HPDE6-E6E7 (cell line): ENCODE results near the gene APOB.

ENCODE experiments used
- DNase-seq: peaks from one replicate; pipeline ENCODE4 v3.0.0; 2011; ENCODE audit warnings: missing footprints; ENCODE audit errors: extremely low spot score

APOB gene

DNA sequence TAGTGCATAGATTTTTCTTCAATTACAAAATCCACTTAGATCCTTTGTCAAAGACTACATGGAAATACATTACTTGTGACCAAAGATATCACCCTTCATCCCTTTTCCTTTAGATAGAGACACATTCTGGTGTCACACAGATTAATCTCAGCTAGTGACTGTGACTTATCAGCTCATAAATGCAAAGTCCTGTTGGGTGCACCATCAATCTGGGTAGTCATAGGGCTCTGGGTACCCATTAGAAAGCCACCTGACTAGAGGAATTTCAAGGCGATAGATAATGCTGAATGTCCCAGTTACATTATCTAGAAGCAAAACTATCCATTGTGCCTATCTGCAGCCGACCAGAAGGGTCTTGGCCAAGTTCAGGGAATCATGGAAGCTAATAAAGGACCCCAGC lies 2.6 kb upstream of the APOB start:
- DNase-seq, result no peak

DNA sequence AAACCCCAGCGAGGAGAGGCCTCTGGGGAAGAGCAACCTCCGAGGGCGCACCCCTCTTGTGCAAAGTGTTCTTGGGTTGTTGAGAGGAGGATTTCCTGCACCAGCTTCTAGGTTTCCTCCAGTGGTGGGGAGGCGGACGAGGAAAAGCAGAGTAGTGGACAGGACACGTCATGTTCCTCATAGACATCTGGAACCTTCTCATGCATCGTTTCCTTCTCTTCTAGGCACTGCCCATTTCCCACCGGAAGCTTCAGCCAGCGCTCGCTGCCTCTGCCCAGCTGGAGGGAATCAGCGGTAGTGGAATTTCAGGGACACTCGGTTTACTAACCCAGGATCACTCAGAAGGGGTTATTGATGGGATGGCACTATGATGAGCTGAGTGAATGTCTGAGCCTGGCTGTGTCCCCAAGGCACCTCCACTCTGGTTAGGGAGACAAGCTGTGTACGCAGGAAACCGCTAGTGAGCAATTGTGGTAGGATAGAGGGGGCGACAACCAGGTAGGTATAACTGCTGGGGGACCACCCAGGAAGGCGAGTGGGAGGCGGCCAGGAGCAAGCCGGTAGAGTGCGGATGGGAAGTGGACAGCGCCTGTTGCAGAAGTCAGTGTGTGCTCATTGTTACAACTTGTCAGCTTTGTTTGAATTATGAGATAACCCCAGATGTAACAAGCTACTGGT lies 960 bp upstream of the APOB start:
- no peak for DNase-seq

DNA sequence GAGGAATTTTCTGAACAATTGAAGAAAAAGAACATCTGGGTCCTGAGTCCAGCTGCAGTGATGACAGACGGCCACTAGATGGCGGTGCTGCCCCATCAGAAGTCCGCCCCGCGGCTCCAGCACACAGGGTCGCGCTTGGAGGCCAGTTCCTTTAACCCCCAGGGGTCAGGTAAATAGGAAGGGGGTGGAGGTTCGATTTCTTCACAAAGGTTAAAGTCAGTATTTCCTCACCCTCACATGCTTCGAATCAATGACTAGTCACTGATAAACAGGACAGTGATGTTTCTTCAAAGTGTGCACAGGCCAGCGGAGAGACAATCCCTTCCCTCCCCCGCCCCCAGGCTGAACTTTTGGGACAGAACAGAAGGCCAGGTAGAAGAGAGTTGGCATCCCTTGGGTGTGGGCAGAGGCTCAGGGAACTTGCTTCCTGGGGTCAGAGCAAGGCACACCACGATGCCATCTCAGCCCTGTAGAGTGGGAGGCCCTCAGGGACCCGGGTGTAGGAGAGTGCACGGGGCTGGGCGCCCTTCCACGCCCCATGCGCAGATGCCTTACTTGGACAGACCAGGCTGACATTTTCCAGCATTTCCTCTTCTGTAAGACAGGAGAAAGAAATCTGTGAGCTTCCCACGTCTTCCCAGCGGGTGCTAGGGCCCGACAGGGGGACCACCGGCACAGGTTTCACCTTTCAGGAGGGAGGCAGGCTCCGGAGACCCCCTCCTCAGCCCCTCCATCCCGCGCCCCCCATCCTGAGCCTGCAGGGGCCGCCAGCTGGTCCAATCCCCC lies 722 bp downstream of the APOB start:
- peak; percentile 33 for DNase-seq

DNA sequence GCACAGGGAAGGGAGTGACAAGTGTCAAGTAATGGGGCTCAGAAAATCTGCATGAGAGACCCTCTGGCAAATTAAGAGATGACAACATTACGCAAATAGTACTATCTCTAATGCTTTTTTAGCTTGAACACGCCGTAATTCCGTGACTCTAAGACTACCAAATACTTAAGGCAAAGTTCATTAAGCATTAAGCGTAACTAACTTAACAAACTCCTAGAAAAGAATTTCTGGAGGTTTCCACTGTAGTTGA lies 1.2 kb downstream of the APOB start:
- DNase-seq, result no peak

DNA sequence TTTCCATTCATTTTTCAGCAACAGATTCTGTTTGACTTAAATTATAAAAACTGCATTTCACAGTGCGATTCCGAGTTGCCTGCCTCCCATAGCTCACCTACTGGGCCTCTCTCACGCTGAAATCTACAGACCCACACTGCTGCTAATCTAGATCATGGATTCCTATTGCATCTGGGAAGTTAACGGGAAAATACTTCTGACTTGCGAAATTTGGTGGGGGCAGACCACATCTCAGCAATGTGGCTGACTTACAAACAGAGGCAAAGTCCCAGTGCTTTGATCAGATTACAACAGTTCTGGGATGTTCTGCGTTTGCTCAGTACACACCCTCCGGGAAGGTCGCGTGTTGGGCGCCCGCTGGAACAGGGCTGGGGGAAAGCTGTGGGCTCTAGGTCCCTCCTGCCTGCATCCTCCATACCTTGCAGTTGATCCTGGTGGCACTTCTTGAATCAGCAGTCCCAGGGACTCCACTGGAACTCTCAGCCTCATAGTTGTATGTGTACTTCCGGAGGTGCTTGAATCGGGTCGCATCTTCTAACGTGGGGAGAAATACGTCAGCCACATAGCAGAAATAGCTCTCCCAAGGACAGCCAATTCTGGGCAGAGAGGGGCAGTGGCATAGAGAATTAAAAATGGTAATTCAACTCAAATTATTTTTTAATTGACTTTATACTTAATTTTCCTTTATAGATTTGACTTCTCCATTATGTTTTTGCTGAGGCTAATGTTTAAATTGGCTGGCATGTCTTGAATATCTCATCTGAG lies 1.7 kb downstream of the APOB start:
- DNase-seq, result no peak

DNA sequence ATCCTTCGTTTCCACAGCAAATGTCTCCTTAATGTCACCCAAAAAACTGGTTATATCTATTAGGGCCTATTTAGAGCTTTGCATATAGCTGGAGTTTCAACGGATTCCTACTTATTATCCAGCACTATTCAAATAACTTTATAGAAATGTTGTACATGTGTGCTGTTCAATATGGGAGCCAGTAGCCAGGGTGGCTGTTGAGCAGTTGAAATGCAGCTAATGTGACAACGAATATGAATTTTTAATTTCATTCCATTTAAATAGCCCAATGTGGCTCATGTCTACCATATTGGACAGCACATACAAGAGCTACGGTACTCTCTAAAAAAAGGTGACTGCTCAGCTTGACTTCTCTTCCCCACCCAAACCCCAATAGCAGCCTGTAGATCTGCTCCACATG lies 2.4 kb downstream of the APOB start:
- no peak for DNase-seq

DNA sequence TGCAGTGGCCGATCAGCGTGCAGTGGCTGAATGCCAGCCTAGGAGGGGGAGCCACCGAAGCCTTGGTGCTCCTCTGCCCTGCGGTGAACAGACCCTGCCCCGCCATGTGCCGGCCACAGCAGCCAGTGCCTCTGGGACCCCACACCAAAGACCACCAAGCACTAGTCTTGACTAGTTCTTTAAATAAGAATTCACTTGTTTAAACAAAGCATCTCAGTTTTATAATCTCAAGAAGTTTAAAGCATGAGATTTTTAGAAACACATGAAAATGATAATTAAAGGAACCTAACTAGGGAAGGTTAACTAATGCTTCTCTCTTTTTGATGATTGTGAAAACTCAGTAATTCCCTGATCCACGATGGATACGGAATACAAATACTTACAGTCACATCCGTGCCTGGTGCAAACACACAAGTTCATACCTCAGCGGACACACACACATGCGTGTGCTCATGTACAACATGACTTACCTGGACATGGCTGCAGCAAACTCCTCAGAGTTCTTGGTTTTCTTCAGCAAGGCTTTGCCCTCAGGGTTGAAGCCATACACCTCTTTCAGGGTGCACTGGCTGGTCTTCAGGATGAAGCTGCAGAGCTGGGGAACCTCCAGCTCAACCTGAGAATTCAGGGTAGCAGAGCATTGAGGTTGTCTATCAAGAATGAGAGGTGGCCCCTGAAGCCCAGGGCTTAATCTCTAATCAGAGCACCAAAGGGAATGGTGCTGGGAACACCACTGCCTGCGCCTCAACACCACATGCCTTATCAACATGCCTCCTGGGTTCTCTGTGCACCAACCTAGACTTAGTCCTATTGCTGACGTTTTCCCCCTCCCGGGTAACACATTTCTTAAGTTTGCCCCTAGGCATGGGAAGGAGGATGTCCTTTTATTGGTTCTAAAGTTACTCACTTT lies 3.1 kb downstream of the APOB start:
- no peak for DNase-seq

DNA sequence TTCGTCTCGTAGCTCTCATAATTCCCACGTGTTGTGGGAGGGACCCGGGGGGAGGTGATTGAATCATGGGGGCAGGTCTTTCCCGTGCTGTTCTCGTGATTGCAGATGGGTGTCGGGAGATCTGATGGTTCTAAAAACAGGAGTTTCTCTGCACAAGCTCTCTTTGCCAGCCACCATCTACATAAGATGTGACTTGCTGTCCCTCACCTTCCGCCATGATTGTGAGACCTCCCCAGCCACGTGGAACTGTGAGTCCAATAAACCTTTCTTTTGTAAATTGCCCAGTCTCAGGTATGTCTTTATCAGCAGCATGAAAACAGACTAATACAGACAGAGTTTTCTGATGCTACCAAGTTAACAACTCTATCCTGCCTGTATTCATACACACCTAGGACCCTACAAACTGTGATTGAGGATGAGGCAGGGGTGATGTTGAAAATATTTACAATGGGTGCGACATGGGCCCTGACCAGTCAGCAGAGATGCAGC lies 3.9 kb downstream of the APOB start:
- DNase-seq, result no peak

DNA sequence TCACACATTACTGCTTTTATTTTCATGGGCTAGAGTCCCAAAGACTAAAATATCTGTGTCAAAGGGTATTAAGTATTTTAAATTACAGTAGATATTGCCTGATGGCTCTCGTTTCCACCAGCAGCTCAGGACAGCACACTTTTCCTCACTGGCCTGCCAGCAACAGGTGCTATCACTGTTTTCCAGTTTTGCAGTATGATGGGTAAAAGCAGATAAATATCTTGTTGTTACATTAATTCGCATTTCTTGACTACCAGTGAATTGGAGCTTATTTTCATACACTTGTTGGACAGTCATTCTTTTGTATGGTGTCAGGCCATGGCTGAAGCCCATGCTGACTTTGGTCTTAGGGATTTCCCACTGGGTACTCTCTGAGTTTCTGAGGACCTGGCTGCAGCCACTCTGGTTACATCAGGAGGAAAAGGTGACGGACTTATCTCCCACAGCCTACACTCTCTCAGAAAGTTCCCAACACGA lies 4.8 kb downstream of the APOB start:
- no peak for DNase-seq

DNA sequence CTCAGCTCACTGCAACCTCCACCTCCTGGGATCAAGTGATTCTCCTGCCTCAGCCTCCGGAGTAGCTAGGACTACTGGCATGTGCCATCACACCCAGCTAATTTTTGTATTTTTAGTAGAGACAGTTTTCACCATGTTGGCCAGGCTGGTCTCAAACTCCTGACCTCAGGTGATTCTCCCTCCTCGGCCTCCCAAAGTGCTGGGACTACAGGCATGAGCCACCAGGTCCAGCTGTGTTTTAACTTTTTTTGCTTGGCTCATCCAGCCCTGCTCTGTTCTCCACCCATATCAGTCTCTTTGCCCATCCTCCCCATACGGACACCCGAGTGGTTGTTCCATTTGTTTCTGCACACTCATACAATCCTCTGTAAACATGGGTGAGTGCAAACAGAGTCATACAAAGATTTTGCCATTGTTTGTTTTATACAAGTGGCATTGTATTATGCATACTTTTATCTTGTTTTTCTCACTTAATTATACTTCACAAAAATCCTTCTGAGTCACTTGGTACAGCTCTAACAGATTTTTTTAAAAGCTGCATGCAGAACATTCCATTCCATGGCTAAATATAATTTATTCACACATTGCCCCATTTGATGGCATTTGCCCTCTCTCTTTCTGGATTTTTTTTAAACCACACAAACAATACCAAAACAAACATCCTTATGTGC lies 5.3 kb downstream of the APOB start:
- no peak for DNase-seq

DNA sequence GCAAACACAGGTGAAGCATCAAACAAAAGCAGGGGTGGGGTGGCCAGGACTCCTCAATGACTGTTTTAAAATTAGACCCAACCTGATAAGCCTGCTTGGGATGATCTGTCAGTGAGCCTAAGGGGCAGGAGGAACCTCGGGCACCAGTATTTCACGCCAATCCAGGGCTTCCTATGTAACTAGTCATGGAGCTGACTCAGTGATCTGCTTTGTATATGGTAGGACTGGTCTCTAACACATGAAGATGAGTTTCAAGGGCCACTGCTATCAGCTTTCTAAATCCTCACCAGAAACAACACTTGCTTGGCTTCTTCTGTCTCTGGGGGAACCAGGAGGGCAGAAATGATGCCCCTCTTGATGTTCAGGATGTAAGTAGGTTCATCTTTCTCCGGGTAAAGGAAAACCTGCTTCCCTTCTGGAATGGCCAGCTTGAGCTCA lies 6.2 kb downstream of the APOB start:
- no peak for DNase-seq

DNA sequence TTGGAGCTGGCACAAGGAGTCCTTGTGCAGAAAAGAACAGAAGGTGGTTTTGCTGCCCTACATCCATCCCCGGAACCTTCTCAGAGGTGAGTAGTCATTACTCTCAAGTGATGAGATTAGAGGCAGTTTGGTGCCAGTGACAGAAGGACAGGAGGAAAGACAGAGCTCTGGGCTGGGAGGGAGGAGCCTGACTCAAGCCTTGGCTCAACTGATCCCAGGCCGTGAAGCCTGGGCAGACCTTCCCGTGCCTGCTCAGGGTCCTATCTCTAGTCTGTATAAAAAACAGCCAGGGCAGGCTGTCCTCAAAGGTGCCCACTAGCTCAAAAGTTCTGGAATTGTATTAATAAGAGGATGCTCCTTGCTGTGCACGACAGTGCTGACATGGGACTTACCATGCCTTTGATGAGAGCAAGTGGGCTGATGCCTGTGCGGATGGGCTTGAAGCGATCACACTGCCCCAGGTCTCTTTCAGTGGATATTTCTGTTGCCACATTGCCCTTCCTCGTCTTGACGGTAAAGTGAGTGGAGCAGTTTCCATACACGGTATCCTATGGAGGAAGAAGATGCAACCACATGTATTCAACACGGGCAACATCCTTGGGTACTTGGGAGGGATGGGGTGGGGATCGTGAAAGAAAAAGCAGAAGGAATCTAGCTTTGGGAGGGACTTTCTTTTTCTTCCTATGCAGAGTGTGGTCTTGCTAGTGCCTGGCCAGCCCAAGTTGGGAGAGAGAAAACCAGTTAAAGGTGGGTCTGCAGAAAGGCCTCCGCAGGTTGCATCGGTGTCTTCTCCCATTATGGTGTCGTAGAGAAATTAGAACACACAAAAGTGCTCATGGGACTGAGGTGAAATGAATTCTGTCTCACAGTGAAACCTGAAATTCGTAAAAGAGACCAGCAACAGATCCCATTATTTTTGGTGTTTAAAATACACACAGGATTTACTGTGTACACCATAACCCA lies 6.9 kb downstream of the APOB start:
- no peak for DNase-seq

DNA sequence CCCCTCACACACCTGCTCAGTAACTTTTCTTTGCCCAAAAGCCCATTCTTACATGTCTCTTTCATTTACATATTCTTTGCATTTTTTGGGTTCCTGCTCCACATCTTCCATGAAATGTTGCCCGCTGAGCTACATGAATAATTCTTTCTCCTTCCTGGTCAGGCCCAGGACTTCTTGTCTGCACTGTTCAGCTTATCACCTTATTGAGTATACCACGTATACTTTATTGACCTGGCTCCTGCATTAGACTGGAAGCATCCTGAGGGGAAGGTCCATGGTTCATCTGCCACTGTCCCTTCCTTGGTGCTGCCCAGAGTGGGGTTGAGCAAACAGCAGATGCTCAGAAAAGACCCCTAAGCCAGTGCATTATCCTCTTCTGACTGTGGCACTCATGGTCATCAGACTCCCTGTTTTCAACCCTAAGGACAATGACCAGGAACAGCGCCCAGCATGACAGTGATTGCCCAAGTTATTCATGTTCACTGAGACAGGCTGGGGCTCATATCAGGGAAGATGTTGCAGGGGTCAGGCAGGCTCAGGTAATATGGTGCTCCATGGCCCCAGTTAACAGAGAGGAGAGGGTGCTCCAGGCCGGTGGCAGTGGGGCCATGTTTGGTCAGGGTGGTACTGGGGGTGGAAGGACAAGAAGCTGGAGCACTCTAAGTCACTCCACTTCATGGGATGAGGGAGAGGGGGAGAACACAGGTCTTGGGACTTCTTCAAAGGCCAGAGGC lies 7.7 kb downstream of the APOB start:
- no peak for DNase-seq

DNA sequence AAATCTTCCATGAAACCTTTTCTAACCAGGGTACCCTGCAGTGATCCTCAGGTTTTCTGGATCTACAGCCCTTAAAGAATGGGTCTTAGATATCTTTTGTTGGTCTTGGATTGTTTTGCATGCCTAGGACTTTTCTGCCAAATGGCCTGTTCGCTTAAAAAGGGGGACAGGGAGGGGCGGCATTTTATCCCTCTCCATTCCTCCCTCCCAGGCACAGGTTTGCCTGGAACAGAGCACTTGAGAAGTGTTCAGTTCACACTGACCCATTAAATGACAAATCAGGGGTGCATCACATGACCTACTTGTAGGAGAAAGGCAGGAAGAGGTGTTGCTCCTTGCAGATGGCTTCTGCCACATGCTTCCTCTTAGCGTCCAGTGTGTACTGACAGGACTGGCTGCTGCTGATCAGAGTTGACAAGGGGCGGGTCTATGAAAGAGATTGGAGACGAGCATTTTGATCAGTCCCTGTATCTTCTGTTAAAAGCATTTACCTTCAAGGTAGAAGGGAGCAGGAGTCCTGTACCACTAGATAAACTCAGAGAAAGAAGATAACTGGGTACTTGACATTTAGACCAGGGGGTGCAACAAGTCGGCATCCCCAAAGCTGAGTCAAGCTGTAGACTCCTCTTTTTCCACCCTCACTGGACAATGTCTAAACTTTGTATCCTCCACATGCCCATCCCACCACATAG lies 8.4 kb downstream of the APOB start:
- no peak for DNase-seq

DNA sequence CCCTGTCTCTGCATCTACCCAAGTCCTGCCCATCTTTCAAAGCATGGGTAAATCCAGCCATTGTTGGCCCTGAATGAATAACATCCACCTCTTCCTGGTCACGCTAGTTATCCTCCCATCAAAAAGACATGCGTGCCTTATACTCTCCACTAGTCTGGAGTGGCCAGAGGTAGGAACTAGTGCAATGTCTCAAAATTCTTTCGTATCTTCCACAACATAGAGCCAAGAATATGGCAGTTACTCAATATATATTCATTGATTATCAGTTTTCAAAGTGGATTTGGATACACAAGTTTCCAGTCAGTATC lies 8.9 kb downstream of the APOB start:
- DNase-seq, result no peak

DNA sequence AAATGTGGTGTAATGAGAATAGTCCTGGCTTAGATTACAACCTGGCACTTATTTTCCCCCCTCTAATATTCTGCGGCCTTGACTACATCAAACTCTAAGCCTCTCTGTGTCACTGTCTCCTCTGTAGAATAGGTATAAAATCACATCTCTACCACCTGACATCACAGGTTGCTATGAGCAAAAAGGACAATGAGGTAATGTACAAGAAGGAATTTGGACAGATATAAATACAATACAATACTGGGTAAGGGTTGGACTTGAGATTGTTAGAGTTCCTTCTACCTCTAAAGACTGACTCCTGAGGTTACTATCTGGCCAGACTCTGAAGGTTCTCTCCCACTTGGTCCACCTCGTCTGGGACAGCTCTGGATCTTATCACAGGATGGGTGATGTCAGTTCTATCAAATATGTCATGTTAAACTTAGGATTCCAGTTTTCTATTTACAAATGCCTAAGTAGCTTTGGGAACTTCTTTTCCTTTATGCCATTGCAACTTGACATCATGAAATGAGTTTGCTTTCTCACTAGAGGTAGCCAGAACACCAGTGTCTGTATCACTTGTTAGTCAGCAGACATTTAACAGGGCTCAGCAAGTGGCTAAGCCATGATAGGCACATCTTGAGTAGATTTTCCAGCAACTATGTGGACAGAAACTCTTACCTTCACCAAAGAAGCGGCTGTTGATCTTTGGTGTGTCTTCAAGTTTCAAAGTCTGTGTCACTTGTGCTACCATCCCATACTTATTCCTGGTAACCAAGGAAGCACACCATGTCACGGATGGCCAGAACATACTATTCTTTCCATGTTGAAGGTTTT lies 9.5 kb downstream of the APOB start:
- no peak for DNase-seq

DNA sequence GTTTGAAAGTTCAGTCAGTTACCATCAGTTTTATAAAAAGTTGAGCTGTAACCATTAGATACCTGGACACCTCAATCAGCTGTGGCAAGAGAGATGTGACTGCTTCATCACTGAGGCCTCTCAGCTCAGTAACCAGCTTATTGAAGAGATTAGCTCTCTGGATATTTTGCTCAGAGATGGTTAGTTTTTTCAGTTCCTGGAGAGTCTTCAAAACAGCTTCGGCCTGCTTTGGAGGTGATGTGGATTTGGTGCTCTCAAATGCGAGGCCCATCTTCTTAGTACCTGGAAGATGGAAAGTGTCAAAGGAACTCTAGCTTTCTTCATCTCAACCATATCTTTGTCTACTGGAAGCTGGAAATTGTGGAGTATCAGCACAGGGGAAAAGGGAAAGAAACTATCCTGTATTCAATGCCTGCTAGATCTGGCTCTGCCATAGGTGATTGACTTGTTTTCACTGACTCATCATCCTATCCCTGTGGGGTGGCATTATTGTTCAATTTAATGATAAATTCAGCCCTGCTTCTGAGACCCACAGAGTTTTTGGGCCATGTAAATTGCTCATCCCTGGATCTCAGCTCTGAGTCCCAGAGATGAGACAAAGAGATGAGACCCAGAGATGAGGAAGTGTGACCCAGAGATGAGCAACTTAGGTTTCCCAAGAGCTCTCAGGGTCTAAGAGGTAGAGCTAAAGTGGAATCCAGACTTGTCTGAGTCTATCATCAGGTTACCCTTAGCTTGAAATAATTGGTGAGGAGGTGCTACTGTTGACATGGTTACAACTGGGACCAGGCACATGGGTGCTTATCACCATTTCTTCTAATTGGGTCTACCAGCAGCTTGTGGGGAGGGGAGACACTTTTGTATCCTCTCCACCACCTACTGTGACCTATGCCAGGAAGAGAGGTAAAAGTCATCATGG lies 10.4 kb downstream of the APOB start:
- DNase-seq, result no peak
